GM23338 (cell line): ENCODE measurements around the gene NCAN. TPM values are rescaled to one million over a fixed set of nuclear protein-coding genes. Genes with fewer than 3 reads are reported as not detected.

Source experiments
- ATAC-seq: fragments of 200-7000 bp; cut with Tn5 transposase; 3 replicates; pipeline ENCODE4 v1.9.1; 2020
- DNase-seq: peaks from one replicate; pipeline ENCODE4 v3.0.0-alpha.2; 2015; ENCODE audit warnings: low spot score
- H2AFZ ChIP-seq: fragments of 200-600 bp; sonication (generic); 2 replicates; pipeline ENCODE4 v1.8.0; 2016; ENCODE audit warnings: antibody characterized with exemption, mild to moderate bottlenecking, moderate library complexity
- H3F3A ChIP-seq: fragments of 200-600 bp; sonication (generic); replicated peaks from 2 replicates; pipeline ENCODE4 v1.8.0; 2017; ENCODE audit warnings: antibody characterized with exemption, mixed run types, low read depth
- H3K27ac ChIP-seq: fragments of 200-600 bp; sonication (generic); 2 replicates; pipeline ENCODE4 v1.6.1; 2016; ENCODE audit warnings: low read depth
- H3K27me3 ChIP-seq: fragments of 200-600 bp; sonication (generic); 2 replicates; pipeline ENCODE4 v1.8.0; 2016; ENCODE audit warnings: mild to moderate bottlenecking, mixed run types, moderate library complexity; ENCODE audit not compliant: insufficient read depth
- H3K36me3 ChIP-seq: fragments of 200-600 bp; sonication (generic); 2 replicates; pipeline ENCODE4 v1.8.0; 2016; ENCODE audit warnings: mild to moderate bottlenecking; ENCODE audit not compliant: insufficient read depth
- H3K4me1 ChIP-seq: fragments of 200-600 bp; sonication (generic); 2 replicates; pipeline ENCODE4 v1.8.0; 2016; ENCODE audit warnings: mild to moderate bottlenecking, moderate library complexity; ENCODE audit not compliant: insufficient read depth
- H3K4me2 ChIP-seq: fragments of 200-600 bp; sonication (generic); 2 replicates; pipeline ENCODE4 v1.7.1; 2017; ENCODE audit warnings: mixed run types
- H3K4me3 ChIP-seq: fragments of 200-600 bp; sonication (generic); 2 replicates; pipeline ENCODE4 v1.6.1; 2016; ENCODE audit warnings: mixed run types
- H3K79me2 ChIP-seq: fragments of 200-600 bp; sonication (generic); replicated peaks from 2 replicates; pipeline ENCODE4 v1.8.0; 2017; ENCODE audit warnings: mild to moderate bottlenecking; ENCODE audit not compliant: insufficient read depth
- H3K9me2 ChIP-seq: fragments of 200-600 bp; sonication (generic); 2 replicates; pipeline ENCODE4 v1.8.0; 2017; ENCODE audit not compliant: insufficient read depth
- H4K20me1 ChIP-seq: fragments of 200-600 bp; sonication (generic); replicated peaks from 2 replicates; pipeline ENCODE4 v1.8.0; 2017; ENCODE audit warnings: mild to moderate bottlenecking; ENCODE audit not compliant: insufficient read depth
- H3K27ac Mint-ChIP-seq: 2 replicates; pipeline ENCODE4 v1.8.0; 2020; ENCODE audit warnings: inconsistent platforms, mild to moderate bottlenecking, moderate library complexity, mixed read lengths
- H3K27me3 Mint-ChIP-seq: 3 replicates; pipeline ENCODE4 v1.8.0; 2022; ENCODE audit warnings: low read depth, mild to moderate bottlenecking, moderate library complexity, mixed read lengths, inconsistent platforms; ENCODE audit not compliant: insufficient read depth, poor library complexity
- H3K36me3 Mint-ChIP-seq: 3 replicates; pipeline ENCODE4 v1.8.0; 2021; ENCODE audit warnings: low read depth, mild to moderate bottlenecking, inconsistent platforms, moderate library complexity, mixed read lengths
- H3K4me1 Mint-ChIP-seq: 3 replicates; pipeline ENCODE4 v1.8.0; 2020; ENCODE audit warnings: mild to moderate bottlenecking, inconsistent platforms, mixed read lengths
- H3K4me3 Mint-ChIP-seq: 3 replicates; pipeline ENCODE4 v1.8.0; 2021; ENCODE audit warnings: moderate library complexity, mild to moderate bottlenecking, inconsistent platforms, mixed read lengths
- H3K9me3 Mint-ChIP-seq: 3 replicates; pipeline ENCODE4 v1.8.0; 2020; ENCODE audit warnings: moderate library complexity, mild to moderate bottlenecking, inconsistent platforms, mixed read lengths
- CREB1 ChIP-seq: fragments of 250-450 bp; sonication (Bioruptor Pico); IDR thresholded peaks from 2 replicates; pipeline ENCODE4 v1.5.0; 2020; ENCODE audit warnings: low read depth, mild to moderate bottlenecking, moderate library complexity
- JUNB ChIP-seq: IDR thresholded peaks from one replicate; pipeline ENCODE4 v1.6.1; 2016; ENCODE audit warnings: antibody characterized with exemption; ENCODE audit not compliant: unreplicated experiment
- polyA plus RNA-seq: library from polyadenylated mRNA; unstranded; fragments of >200 nt; fragmentation: Nextera tagmentation; extraction: Ambion mirVana; gene quantifications from 2 replicates; pipeline ENCODE4 v1.2.1, GENCODE V29; 2016
- total RNA-seq: library from RNA; depleted of rRNA; stranded (reverse); fragments of >200 nt; shearing (Covaris generic); gene quantifications from 2 replicates; pipeline ENCODE4 v1.2.3, GENCODE V29; 2014
- TF ChIP-seq, protein P1 (sequence below): IDR thresholded peaks from one replicate; pipeline ENCODE4 v1.6.1; 2018; ENCODE audit warnings: antibody characterized with exemption; ENCODE audit not compliant: unreplicated experiment
- TF ChIP-seq, protein P2 (sequence below), 2 experiments: fragments of 200-600 bp in 1 of 2; sonication (generic) in 1 of 2; conservative IDR thresholded peaks; 2 replicates each; pipeline versions ENCODE4 v1.5.1 to v1.6.1; 2016 to 2017; ENCODE audit warnings: antibody characterized with exemption in 2 of 2, low read depth in 2 of 2, mild to moderate bottlenecking in 2 of 2, moderate library complexity in 1 of 2

NCAN gene
- total and polyA plus RNA-seq, 2 experiments from 2014 or later = 1.8 to 9.4 TPM

- Histone ChIP-seq H3K27me3 (peaks cover 50% of the 10 kb centered on the region), H3K4me3 (no peak overlapping the region), H3K79me2 (no peaks in the 10 kb centered on the region), H3K9me2 (no peaks in the 10 kb centered on the region), H3K4me1 (peaks cover 3% of the 10 kb centered on the region; the same call in 1 of the 2 replicates), H4K20me1 (peaks cover 3% of the 10 kb centered on the region; the same call in 1 of the 2 replicates), H3K4me2 (no peak overlapping the region), H2AFZ (no peak overlapping the region), H3K36me3 (no peaks in the 10 kb centered on the region), H3K27ac (no peak overlapping the region), H3F3A (no peaks in the 10 kb centered on the region)
- TF ChIP-seq, protein P1, sequence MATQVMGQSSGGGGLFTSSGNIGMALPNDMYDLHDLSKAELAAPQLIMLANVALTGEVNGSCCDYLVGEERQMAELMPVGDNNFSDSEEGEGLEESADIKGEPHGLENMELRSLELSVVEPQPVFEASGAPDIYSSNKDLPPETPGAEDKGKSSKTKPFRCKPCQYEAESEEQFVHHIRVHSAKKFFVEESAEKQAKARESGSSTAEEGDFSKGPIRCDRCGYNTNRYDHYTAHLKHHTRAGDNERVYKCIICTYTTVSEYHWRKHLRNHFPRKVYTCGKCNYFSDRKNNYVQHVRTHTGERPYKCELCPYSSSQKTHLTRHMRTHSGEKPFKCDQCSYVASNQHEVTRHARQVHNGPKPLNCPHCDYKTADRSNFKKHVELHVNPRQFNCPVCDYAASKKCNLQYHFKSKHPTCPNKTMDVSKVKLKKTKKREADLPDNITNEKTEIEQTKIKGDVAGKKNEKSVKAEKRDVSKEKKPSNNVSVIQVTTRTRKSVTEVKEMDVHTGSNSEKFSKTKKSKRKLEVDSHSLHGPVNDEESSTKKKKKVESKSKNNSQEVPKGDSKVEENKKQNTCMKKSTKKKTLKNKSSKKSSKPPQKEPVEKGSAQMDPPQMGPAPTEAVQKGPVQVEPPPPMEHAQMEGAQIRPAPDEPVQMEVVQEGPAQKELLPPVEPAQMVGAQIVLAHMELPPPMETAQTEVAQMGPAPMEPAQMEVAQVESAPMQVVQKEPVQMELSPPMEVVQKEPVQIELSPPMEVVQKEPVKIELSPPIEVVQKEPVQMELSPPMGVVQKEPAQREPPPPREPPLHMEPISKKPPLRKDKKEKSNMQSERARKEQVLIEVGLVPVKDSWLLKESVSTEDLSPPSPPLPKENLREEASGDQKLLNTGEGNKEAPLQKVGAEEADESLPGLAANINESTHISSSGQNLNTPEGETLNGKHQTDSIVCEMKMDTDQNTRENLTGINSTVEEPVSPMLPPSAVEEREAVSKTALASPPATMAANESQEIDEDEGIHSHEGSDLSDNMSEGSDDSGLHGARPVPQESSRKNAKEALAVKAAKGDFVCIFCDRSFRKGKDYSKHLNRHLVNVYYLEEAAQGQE = peak; percentile 98
- TF ChIP-seq JUNB = no peak
- no peaks in the 10 kb centered on the region for H3K9me3 Mint-ChIP-seq
- peak; percentile 85 for DNase-seq
- peak; percentile 69 for ATAC-seq
- peaks cover 12% of the 10 kb centered on the region for H3K4me1 Mint-ChIP-seq
- H3K27me3 Mint-ChIP-seq = peaks cover 46% of the 10 kb centered on the region
- H3K27ac Mint-ChIP-seq = no peak overlapping the region
- H3K36me3 Mint-ChIP-seq = no peaks in the 10 kb centered on the region
- no peak overlapping the region for H3K4me3 Mint-ChIP-seq
Measured at GRCh38 chr19:19214892-19215291, 3.1 kb downstream of the NCAN start.

- H3K27me3 Mint-ChIP-seq = peaks cover 39% of the 10 kb centered on the region
- H3K4me3 Mint-ChIP-seq = no peak overlapping the region
- no peak overlapping the region for H3K4me2 ChIP-seq
- peaks cover 41% of the 10 kb centered on the region for H3K27me3 ChIP-seq
- peaks cover 3% of the 10 kb centered on the region; the same call in 1 of the 2 replicates for H3K4me1 ChIP-seq
- ATAC-seq = no peak
- no peaks in the 10 kb centered on the region for H3K36me3 ChIP-seq
- H3K4me3 ChIP-seq = no peak overlapping the region
- no peaks in the 10 kb centered on the region for H3K36me3 Mint-ChIP-seq
- H4K20me1 ChIP-seq = peaks cover 3% of the 10 kb centered on the region; the same call in 1 of the 2 replicates
- no peaks in the 10 kb centered on the region for H3F3A ChIP-seq
- H3K9me3 Mint-ChIP-seq = no peaks in the 10 kb centered on the region
- no peak overlapping the region for H3K27ac Mint-ChIP-seq
- no peaks in the 10 kb centered on the region for H3K79me2 ChIP-seq
- TF ChIP-seq, protein P2, sequence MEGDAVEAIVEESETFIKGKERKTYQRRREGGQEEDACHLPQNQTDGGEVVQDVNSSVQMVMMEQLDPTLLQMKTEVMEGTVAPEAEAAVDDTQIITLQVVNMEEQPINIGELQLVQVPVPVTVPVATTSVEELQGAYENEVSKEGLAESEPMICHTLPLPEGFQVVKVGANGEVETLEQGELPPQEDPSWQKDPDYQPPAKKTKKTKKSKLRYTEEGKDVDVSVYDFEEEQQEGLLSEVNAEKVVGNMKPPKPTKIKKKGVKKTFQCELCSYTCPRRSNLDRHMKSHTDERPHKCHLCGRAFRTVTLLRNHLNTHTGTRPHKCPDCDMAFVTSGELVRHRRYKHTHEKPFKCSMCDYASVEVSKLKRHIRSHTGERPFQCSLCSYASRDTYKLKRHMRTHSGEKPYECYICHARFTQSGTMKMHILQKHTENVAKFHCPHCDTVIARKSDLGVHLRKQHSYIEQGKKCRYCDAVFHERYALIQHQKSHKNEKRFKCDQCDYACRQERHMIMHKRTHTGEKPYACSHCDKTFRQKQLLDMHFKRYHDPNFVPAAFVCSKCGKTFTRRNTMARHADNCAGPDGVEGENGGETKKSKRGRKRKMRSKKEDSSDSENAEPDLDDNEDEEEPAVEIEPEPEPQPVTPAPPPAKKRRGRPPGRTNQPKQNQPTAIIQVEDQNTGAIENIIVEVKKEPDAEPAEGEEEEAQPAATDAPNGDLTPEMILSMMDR (conservative IDR thresholded peaks at IDR 0.05; ENCODE audit: low read depth in 2 of 2) = no peak
- no peak for TF ChIP-seq CREB1 (CRISPR knock-in tag)
- H2AFZ ChIP-seq = no peak overlapping the region
- no peaks in the 10 kb centered on the region for H3K9me2 ChIP-seq
- DNase-seq = no peak
- no peak overlapping the region for H3K27ac ChIP-seq
- peaks cover 12% of the 10 kb centered on the region for H3K4me1 Mint-ChIP-seq
Measured at GRCh38 chr19:19215792-19216191, 4.0 kb downstream of the NCAN start.

GRCh38 chr19:19217099-19217498 lies 5.3 kb downstream of the NCAN start:
- Histone ChIP-seq H2AFZ (no peak overlapping the region), H3K27me3 (peaks cover 28% of the 10 kb centered on the region), H3K36me3 (no peaks in the 10 kb centered on the region), H3K9me2 (no peaks in the 10 kb centered on the region), H3K79me2 (no peaks in the 10 kb centered on the region), H3K4me3 (no peak overlapping the region), H3K27ac (no peak overlapping the region), H3K4me2 (no peak overlapping the region; the same call in 1 of the 2 replicates), H3K4me1 (peaks cover 3% of the 10 kb centered on the region; the same call in 1 of the 2 replicates), H3F3A (no peaks in the 10 kb centered on the region), H4K20me1 (no peaks in the 10 kb centered on the region; the same call in 1 of the 2 replicates)
- Mint-ChIP-seq H3K27ac (no peak overlapping the region), H3K4me3 (no peak overlapping the region; the same call in 2 of the 3 replicates), H3K27me3 (peaks cover 27% of the 10 kb centered on the region), H3K9me3 (no peaks in the 10 kb centered on the region), H3K36me3 (no peaks in the 10 kb centered on the region), H3K4me1 (peaks cover 12% of the 10 kb centered on the region)
- ATAC-seq = no peak; the same call in 2 of the 3 replicates
- TF ChIP-seq JUNB = no peak
- TF ChIP-seq, protein P2 (conservative IDR thresholded peaks at IDR 0.05; ENCODE audit: low read depth in 2 of 2) = peak; percentile 41 to 47
- DNase-seq = peak; percentile 90
